Stimulated activated naive CD4-positive, alpha-beta T cell treated with Interleukin-2 at 50 U/mL for 16 hours (primary cell): ENCODE measurements around the gene IER5L.
"Not testable (repeated sequence)": the region's sequence is repeated elsewhere in the genome, so short reads cannot be mapped to it uniquely, and the experiment has no call there.

Experiments used
- DNase-seq: peaks from one replicate; lab custom pipeline; 2025; lab: John Stamatoyannopoulos, UW

The IER5L gene

GRCh38 chr9:129178568-129179382 is 714 bp upstream of the IER5L start:
- DNase-seq: no peak

GRCh38 chr9:129177443-129177790 is 644 bp downstream of the IER5L start:
- no peak for DNase-seq

GRCh38 chr9:129176701-129177442 is 1.2 kb downstream of the IER5L start:
- DNase-seq: no peak

- peak; percentile 57 for DNase-seq
Measured at GRCh38 chr9:129175825-129176633, 2.0 kb downstream of the IER5L start.

- no peak for DNase-seq
Measured at GRCh38 chr9:129175515-129175824, 2.6 kb downstream of the IER5L start.

- no peak for DNase-seq
Measured at GRCh38 chr9:129174724-129175514, 3.1 kb downstream of the IER5L start.

- DNase-seq: peak; percentile 69
Measured at GRCh38 chr9:129174102-129174723, 3.8 kb downstream of the IER5L start.

GRCh38 chr9:129173296-129174101 is 4.6 kb downstream of the IER5L start:
- no peak for DNase-seq

- no peak for DNase-seq
Measured at GRCh38 chr9:129172816-129173215, 5.2 kb downstream of the IER5L start.

- no peak for DNase-seq
Measured at GRCh38 chr9:129171993-129172751, 5.9 kb downstream of the IER5L start.

- DNase-seq: no peak
Measured at GRCh38 chr9:129170229-129170628, 7.8 kb downstream of the IER5L start.

GRCh38 chr9:129166623-129167557 is 11.2 kb downstream of the IER5L start:
- no peak for DNase-seq

- DNase-seq: no peak
Measured at GRCh38 chr9:129165198-129165597, 12.9 kb downstream of the IER5L start.

GRCh38 chr9:129164246-129164930 is 13.7 kb downstream of the IER5L start:
- no peak for DNase-seq

- DNase-seq: no peak
Measured at GRCh38 chr9:129163753-129164152, 14.3 kb downstream of the IER5L start.

- DNase-seq: not testable (repeated sequence)
Measured at GRCh38 chr9:129163198-129163670, 14.8 kb downstream of the IER5L start.

GRCh38 chr9:129162497-129163197 is 15.4 kb downstream of the IER5L start:
- no peak for DNase-seq

- no peak for DNase-seq
Measured at GRCh38 chr9:129161534-129161837, 16.6 kb downstream of the IER5L start.
